Brain pericyte (primary cell): ENCODE data around the gene SPEG.

Experiments
- DNase-seq: peaks from one replicate; pipeline ENCODE4 v3.0.0-alpha.2; 2012; ENCODE audit warnings: low read depth, low spot score

Gene SPEG

DNA sequence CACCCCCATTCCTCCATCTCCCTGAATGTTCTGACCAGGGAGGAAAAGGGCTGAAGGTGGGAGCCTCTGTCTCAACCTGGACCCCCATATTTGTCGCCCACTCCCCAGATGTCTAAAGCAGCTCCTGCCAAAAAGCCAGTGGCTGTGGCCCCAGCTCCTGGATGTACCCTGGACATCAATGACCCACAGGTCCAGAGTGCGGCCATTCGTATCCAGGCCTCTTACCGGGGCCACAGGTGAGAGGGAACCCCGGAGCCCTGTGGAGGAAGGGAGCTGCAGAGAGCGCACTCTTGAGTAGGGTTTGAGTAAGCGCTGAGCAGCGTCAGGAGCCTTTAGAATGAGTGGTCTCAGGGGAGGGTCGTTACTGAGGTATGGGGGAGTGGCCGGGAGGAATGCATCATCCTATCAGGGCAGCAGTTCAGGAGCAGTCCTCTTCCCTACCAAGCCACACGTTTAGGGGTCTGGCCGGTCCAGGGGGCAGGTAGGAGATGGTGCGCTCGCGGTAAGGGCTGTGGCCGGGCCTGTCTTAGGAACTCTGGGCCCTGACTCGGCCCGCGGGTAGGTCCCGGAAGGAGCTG is 61.7 kb downstream of the SPEG start:
- DNase-seq = no peak

DNA sequence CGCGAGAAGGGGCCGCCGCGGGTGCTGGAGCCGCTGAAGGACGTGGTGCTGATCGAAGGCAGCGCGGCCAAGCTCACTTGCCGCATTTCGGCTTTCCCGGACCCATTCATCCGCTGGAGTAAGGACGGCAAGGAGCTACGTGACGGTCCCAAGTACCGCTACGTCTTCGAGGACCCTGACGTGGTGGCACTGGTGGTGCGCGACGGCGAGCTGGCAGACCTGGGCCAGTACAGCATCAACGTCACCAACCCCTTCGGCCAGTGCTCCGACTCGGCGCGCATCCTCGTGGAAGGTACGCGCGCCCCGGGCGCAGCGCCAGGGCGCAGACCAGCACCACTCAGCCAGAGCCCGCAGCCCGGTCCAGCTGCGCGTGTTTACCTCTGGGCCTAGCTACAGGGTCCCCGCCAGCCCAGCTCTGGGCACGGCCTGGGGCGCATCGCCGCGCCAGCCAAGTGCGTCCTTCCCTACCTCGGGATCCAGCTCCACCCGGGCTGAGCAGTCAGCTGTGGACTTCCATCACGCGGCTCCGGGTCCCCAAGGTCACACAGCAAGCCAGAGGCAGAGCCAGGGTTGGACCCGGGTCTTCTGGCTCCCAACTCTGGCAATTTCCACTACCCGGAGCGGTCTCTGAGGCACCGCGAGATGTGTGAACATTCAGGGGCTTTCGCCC is 62.3 kb downstream of the SPEG start:
- DNase-seq = no peak

DNA sequence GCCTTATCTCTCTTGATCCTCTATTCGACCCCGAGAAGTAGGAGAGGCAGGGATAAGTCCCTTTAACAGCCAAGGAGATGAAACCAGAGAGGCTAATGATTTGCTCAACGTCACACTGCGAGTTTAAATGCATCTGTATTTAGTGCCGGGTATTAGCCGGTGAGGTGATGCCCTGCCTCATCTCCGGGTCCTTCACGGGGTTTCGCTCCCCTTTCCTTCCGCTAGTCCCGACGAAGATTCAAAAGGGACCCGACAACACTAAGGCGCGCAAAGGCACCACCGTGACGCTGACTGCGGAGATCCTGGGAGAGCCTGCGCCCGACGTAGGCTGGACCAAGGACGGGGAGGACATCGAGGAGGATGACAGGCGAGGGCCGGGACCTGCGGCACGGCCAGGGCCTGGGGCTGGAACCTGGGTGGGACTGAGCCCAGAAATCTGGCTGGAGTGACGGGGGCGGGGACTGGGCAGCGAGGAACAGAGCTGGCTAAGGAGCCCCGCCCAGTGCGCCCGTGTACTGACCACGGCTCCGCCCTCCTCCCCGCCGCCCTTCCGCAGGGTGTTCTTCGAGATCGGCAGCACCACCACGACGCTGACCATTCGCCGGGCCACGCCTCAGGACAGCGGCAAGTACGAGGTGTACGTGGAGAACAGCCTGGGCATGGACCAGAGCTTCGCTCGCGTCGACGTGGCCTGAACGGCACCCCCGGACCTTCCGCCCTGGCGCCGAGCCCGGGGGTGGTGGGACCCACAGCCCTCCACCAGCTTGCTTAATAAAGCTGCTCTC is 63.0 kb downstream of the SPEG start:
- no peak for DNase-seq

DNA sequence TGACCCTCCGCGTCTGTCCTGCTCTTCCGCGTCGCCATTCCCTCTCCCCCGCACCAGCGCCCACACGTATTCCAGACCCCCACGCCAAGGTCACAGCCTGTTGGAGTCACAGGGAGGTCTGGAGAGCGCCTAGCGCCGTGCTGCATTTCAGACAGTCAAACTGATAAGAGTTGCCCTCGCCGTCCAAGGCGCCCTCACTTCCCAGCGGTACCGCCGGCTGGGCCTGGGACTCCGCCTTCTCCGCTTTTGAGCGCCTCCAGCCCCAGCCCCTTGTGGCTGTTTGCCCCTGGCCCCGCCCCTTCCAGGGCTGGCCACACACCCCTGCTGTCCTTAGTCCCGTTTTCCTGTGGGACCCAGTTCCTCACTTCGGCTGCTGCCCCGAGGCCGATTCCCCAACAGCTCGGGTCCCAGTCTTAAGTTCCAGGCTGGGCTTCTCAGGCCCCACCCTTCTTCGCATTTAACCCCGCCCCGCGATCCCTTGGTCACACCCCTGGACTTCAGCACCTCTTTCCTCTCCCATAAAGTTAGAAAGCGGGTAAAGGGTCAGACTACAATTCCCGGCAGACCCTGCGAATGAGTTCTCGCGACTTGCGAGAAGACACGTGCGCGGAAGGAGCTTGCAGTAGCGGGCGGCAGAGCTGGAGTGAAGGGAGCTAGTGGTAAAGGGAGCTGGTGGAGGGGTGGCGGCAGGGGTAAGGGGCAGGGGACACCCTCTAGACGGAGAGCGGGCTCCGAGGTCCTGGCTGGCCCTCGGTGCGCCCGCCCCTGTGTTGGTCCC is 63.8 kb downstream of the SPEG start, which contains the start of gene GMPPA:
Gene GMPPA (plus strand): TSS at position 612 of the 778 bp plus-strand sequence. CDS start 1,085 bp downstream, outside the sequence.
- DNase-seq = peak; percentile 92

DNA sequence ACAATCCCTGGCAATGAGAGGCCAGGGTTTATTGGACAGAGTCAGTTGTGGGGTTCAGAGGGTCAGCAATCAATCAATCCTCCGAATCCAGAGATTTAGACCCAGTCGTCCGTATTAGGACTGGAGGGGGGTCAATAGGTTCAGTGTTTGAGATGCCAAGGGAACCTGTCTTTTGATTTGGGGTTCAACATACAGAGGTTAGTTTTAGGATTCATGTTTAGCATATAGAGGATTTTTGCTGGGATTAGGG is 64.3 kb downstream of the SPEG start:
- no peak for DNase-seq

DNA sequence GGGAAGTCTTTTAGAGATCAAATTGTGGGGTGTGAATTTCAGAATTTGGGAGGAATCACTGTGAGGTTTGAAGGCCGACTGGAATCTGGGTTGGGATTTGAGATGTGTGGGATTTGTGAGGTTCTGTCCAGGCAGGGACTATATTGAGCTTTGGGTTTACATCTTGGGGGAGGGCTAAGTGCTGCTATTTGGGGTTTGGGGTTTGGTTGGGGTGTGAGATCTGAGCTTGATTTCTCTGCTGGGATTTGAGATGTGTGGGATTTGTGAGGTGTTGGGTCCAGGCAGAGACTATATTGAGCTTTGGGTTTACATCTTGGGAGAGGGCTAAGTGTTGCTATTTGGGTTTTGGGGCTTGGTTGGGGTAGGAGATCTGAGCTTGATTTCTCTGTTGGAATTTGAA is 64.9 kb downstream of the SPEG start:
- no peak for DNase-seq

DNA sequence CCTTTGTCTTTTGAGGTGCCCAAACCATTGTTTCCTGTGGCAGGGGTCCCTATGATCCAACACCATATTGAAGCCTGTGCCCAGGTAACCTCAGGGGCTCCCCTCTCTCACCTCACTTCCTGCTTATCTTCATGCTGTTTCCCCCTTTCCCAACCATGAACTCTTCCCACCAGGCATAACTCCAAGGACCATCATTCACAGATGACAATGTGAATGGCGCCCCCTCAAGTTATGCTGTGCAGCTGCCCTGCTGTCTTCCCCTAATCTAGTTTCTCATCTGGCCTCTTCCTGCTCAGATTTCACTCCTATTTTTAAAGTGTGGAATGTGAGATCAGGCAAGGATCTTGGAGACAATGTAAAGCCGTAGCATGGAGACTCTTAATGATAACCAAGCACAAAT is 65.5 kb downstream of the SPEG start:
- no peak for DNase-seq

DNA sequence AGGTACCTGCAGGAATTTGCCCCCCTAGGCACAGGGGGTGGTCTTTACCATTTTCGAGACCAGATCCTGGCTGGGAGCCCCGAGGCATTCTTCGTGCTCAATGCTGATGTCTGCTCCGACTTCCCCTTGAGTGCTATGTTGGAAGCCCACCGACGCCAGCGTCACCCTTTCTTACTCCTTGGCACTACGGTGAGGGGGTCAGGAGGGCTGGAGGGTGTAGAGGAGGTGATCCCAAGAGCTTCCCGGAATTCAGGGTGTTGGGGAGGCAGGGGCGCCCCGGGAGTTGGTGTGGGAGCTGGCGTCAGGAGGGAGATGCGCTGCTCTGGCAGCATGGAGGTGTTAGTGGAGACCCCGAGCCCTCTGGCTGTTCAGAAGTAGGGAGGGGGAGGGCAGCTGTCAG is 67.2 kb downstream of the SPEG start:
- DNase-seq = no peak

DNA sequence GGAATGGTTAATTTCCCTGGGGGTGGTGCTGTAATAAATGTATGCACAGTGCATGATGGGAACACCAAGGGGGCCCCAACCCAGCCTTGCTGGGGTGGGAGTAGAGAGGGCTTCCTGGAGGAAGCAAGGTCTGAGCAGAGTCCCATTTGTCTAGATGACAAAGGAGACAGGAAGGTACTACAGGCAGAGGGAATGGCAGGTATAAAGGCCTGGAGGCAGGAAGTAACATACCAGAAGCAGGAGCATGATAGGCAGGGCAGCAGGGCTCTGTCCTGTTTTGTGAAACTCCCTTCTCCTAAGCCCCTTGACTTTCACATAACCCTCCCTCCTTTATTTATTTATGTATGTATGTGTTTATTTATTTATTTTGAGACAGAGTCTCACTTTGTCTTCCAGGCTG is 68.0 kb downstream of the SPEG start:
- DNase-seq = no peak

DNA sequence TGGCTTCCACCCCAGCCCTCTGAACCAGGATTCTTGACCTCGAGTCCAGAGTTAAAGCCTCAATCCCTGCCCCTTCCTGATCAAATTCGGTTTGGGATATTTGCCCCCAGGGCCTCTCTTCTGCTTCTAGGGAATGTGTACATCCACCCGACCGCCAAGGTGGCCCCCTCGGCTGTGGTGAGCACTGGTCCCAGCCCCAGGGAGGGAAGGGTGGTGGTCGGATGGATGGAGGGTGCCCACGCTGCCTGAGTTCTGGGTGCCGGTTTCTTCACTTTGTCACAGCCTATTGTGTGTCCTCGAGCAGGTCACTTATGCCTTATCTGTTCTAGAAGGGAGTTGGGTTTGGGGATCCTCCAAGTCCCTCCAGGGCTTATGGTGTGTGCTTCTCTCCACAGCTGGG is 70.9 kb downstream of the SPEG start:
- no peak for DNase-seq

DNA sequence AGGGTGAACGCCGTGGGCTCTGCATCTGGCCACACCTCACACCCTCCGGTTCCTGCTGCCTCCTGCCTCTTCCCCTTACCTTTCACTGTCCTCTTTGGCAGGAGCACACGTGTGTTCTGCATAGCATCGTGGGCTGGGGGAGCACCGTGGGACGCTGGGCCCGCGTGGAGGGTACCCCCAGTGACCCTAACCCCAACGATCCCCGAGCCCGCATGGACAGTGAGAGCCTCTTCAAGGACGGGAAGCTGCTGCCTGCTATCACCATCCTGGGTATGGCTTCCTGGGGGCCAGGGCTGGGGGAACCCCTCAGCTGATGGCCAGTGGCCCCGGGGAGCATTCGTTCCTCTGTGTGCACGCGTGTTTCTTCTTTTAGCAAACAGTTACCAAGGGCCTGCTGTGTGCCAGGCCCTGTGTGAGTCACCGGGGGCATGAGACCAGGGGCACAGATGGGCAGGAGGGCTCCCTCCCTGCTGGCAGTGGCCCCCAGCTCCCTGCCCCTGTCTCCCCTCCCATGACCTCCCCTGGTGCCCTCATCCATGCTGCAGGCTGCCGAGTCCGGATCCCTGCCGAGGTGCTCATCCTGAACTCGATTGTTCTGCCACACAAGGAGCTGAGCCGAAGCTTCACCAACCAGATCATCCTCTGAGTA is 71.6 kb downstream of the SPEG start:
- DNase-seq = no peak

DNA sequence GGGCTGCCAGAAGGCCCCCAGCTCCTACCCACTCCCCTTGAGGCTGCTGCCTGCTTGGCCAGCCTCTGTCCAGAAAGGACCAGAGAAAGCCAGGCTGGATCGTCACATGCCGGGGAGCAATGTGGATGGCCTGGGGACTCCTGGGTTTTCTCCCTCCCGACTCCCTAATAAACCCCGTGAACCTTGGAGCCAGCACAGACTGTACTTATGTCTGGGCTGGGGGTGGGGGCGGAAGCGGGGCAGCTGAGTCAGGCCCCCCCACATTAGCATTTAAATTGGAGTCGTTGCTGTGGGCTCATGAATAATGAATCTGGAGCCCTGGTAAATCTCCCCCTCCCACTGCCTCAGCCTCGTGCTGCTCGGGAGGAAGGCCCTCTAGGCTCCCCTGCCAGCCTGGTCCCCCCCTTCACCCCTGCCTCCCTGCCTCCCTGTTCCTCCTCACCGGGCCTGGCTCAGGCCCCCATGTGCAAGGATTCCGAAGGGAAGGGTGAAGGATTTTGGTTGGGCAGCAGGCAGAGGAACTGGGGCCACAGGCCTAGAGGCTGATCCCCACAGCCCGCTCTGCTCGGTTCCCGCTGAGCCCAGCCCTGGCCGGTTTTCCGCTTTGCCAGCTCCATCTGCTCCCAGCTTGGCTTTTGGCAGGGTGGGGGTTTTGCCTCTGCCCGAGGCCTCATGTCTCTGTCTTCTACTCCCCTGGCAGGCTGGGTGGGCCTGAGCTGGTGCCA is 72.3 kb downstream of the SPEG start:
- no peak for DNase-seq

DNA sequence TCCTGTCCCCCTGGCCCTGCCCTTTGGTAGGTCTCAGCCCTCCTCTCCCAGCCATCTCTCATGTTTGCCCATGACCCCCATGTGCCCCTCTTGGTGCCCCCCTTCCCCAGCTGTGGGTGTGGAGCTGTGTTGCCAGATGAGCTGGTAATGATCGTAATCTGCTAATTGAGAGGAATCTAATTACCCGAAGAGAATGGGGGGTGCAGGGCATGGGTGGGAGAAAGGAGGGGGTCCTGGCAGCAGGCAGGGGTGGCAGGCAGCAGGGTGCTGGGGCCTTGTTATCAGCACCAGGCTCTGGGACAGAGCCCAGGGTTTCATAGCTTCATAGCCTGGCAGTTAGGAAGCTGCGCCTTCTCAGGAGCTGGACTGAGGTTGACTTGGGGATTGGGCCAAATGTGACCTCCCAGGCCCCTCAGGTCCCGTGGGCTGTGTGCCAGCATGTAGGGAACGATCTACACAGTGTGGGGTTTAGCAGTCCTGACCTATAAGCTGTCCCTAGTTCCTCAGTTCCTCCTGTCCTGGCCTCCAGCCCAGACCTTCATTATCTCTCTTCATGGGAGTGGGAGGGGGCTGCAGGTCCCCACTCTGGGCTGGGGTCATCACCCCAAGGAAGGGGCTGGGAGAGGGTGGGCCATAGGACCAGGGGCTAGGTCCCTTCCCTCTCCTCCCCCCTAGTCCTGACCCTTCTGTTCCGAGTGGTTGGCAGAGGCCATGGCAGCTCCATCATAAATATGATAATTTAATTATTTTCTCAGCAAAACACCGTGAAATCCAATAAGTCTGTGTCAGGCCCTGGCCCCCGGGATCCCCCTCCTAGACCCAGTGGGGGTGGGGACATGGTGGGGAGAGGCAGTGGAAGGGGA is 73.2 kb downstream of the SPEG start:
- no peak for DNase-seq

DNA sequence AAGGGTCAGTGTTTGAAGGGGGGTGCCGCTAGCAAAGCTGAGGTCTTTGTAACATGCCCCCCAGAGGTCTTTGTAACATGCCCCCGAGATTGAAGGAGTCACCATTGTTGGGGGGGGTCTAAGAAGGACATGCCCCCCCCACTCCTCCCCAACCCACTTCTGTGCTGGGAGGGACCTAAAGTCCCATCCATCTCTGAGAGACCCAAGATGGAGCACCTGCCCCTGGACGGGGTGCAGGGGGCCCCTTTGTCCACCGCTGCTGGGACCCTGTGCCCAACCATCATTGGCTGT is 73.7 kb downstream of the SPEG start:
- DNase-seq = no peak

DNA sequence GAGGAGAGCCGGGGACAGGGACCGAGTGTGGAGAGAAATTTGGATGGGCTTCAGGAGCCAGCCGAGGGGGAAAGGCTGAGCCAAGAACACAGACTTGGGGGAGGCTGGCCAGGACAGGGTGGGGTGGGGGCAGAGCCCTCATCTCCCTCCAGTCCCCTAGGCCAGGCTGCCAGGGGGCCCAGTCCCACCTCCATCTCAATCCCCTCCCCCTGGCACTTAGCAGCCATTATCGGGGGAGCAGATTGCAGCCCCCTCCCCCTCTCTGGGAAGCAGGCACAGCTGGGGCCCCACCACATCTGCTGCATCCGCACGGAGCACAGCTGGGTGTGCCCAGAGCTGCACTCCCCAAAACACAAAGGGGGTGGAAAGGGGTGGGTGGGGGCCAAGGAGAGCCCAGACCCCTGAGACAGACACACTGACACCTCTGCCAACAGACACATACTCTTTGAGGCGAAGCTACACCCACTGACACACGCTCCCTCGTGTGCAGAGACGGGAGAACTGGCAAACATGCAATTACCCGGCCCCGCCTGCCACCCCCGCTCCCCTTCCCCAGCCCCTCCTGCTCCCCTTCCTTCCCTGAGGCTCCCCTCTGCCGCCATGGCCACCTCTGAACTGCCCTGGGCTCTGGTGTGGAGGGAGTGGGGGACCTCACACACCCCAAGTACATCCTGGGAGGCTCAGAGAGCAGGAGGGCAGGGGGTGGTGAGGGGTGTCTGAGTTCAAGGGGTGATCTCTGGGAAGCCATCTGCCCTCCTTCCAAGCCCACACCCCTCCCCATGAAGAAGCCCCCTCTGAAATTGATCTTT is 74.5 kb downstream of the SPEG start:
- no peak for DNase-seq

DNA sequence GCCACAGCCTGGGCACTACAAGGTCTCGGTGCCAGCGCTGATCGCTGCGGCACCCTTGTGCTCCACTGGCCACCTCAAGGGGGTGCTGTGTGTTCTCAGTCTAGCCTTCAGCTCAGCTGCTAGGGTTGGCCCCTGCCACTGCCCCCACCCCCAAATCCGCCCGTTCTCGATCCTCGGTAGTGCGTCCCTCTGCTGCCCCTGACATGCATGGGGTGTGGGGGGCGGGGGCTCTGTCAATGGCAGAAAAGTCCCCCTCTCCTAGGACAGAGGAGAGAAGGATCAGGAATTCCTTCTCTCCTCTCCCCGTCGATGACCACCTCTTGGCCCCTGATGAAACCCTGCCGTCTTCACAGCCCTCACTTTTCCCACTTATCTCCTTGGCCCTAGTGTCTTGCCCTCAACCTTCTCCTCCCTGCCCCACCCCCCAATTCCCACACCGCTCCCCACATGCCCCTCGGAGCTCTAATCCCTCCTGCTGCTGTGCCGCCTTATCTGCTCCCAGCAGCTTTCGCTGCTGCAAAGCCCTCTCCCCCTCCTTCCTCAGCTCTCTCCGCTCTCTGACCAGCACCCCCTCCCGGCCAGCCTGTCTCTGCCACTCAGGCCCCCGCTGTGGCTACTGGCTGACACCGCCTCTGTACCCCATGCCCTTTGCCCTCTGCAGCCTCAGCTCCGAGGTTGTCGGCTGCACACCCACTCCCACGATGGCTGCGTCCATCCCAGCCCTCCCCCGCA is 75.3 kb downstream of the SPEG start:
- DNase-seq = no peak

DNA sequence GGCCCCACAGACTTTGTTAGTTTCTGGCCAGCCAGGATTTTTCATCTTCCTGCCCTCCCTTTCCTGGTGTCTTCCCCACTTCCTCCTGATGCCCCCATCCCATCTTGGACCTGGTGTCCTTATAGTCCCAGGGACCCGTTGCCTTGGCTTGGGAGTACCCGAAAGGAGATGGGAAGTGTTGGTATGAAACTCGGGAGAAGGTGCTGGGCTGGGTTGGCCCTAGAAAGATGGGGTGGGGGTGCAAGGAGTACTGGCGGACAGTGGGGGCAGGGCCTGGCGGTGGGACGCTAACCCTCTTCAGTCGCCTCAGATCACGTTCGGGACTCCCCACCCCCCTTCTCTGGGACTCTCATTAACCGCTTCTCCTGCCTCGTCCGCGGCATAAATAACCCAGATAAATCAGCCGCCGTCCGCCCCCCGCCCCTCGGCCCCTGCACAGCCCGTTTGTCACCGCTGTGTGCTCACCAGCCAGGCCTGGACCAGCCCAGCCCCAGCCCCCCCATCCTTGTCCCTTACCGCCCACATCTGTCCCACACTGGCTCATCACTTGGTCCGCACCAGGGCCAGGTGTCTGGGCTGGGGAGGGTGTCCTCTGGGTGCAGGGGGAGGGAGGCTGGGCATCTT is 76.0 kb downstream of the SPEG start:
- DNase-seq = no peak

DNA sequence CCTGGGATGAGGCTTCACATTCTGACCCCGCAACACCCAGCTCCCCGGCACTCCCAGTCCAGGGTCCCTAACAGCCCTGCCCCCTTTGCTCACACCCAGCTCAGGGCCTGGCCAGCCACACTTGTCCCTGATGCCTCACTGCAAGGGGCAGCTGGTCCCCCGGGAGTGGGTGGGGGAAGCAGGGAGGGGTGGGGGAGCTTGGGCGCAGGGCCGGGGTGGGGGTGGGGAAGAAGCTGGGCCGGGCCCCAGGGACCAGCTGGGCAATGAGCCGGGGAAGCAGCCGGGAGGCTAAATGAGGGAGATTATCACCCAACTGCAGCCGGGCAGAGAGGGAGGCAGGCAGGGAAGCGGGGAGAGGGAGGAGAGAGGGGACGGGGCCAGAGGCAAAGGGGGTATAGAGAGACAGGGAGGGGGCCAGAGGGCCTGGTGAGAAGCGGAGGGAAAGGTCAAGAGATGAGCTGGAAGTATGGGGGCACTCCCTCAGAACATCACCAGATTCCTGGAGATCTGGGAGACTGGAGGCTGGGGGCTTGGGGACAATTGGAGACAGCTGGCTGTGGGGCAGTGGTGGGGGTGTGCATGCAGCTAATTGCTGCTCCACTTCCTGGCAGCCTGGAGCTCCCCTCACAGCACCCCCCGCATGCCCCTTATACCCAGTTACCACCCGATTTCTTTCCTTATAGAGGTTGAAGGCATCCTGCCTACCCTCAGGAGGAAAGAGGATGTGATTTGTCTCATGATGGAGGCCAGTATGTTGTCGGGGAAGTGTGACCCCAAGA is 77.1 kb downstream of the SPEG start:
- DNase-seq = no peak
